Astrocyte (in vitro differentiated cells and primary cell): ENCODE data around the gene KLHL30. TPM values are rescaled to one million over a fixed set of nuclear protein-coding genes. Genes with fewer than 3 reads are reported as not detected.

Source experiments
- DNase-seq: peaks from one replicate; pipeline ENCODE4 v3.0.0-alpha.2; 2010; ENCODE audit warnings: low read depth
- FAIRE-seq: peaks from 2 replicates; lab custom pipeline; 2011; peaks lifted over from hg19 to GRCh38; lab: Jason Lieb, UNC
- H2AFZ ChIP-seq: 2 replicates; pipeline ENCODE4 v1.6.0; 2012; ENCODE audit warnings: low read depth, low read length, inconsistent platforms
- H3K27ac ChIP-seq: 2 replicates; pipeline ENCODE4 v1.5.1; 2011; ENCODE audit warnings: low read depth, low read length, inconsistent platforms
- H3K27me3 ChIP-seq: 2 replicates; pipeline ENCODE4 v1.6.0; 2011; ENCODE audit warnings: low read length, inconsistent platforms; ENCODE audit not compliant: insufficient read depth
- H3K36me3 ChIP-seq: 2 replicates; pipeline ENCODE4 v1.5.1; 2011; ENCODE audit warnings: low read length, inconsistent platforms; ENCODE audit not compliant: insufficient read depth
- H3K4me1 ChIP-seq: 2 replicates; pipeline ENCODE4 v1.5.1; 2011; ENCODE audit warnings: low read length, inconsistent platforms; ENCODE audit not compliant: insufficient read depth
- H3K4me2 ChIP-seq: 2 replicates; pipeline ENCODE4 v1.6.0; 2012; ENCODE audit warnings: low read length, inconsistent platforms
- H3K4me3 ChIP-seq: 2 replicates; pipeline ENCODE4 v1.5.1; 2011; ENCODE audit warnings: low read depth, mild to moderate bottlenecking, low read length, inconsistent platforms; ENCODE audit not compliant: insufficient read depth
- H3K79me2 ChIP-seq: 2 replicates; pipeline ENCODE4 v1.6.0; 2012; ENCODE audit warnings: mild to moderate bottlenecking, low read length, inconsistent platforms; ENCODE audit not compliant: insufficient read depth
- H3K9ac ChIP-seq: 2 replicates; pipeline ENCODE4 v1.6.0; 2012; ENCODE audit warnings: mild to moderate bottlenecking, low read length, inconsistent platforms
- H3K9me3 ChIP-seq: 2 replicates; pipeline ENCODE4 v1.5.1; 2012; ENCODE audit warnings: low read depth, mild to moderate bottlenecking, low read length, inconsistent platforms; ENCODE audit not compliant: insufficient read depth
- H4K20me1 ChIP-seq: 2 replicates; pipeline ENCODE4 v1.6.0; 2012; ENCODE audit warnings: low read length, inconsistent platforms; ENCODE audit not compliant: insufficient read depth
- H3K27ac Mint-ChIP-seq: one replicate; pipeline ENCODE4 v1.8.0; 2021; ENCODE audit warnings: mild to moderate bottlenecking, mixed read lengths; ENCODE audit not compliant: unreplicated experiment
- H3K27me3 Mint-ChIP-seq: one replicate; pipeline ENCODE4 v1.8.0; 2021; ENCODE audit warnings: low read depth, mixed read lengths; ENCODE audit not compliant: unreplicated experiment
- H3K36me3 Mint-ChIP-seq: one replicate; pipeline ENCODE4 v1.8.0; 2021; ENCODE audit warnings: low read depth, mixed read lengths; ENCODE audit not compliant: unreplicated experiment
- H3K4me1 Mint-ChIP-seq: one replicate; pipeline ENCODE4 v1.8.0; 2021; ENCODE audit warnings: low read depth, mixed read lengths; ENCODE audit not compliant: unreplicated experiment
- H3K4me3 Mint-ChIP-seq: one replicate; pipeline ENCODE4 v1.8.0; 2021; ENCODE audit warnings: mild to moderate bottlenecking, moderate library complexity, mixed read lengths; ENCODE audit not compliant: unreplicated experiment
- H3K9me3 Mint-ChIP-seq: one replicate; pipeline ENCODE4 v1.8.0; 2021; ENCODE audit warnings: mild to moderate bottlenecking, mixed read lengths; ENCODE audit not compliant: unreplicated experiment
- CTCF ChIP-seq: IDR thresholded peaks from 2 replicates; pipeline ENCODE4 v1.5.1; 2011; ENCODE audit warnings: low read depth, mild to moderate bottlenecking, inconsistent platforms, low read length, moderate library complexity; ENCODE audit not compliant: insufficient read depth
- EZH2 ChIP-seq: IDR thresholded peaks from 2 replicates; pipeline ENCODE4 v1.6.1; 2012; ENCODE audit warnings: mild to moderate bottlenecking, low read length, inconsistent platforms; ENCODE audit not compliant: insufficient read depth
- total RNA-seq: library from RNA; stranded (reverse); gene quantifications from 2 replicates; pipeline ENCODE4 v1.2.1, GENCODE V29; 2021

KLHL30 gene
- total RNA-seq, 1 donor from 2014 or later: 0.59 TPM

- H3K36me3 ChIP-seq: no peaks in the 10 kb centered on the region
- no peak overlapping the region for H3K4me3 ChIP-seq
- Mint-ChIP-seq H3K27ac (no peak overlapping the region), H3K4me3 (no peak overlapping the region), H3K27me3 (peaks cover 5% of the 10 kb centered on the region), H3K9me3 (peaks cover 2% of the 10 kb centered on the region), H3K36me3 (peaks cover 7% of the 10 kb centered on the region), H3K4me1 (no peaks in the 10 kb centered on the region)
- no peak for DNase-seq
- H3K9me3 ChIP-seq: no peaks in the 10 kb centered on the region
- FAIRE-seq: no peak
- no peak overlapping the region for H2AFZ ChIP-seq
- H4K20me1 ChIP-seq: no peaks in the 10 kb centered on the region
- no peak for TF ChIP-seq CTCF
- TF ChIP-seq EZH2: no peak
- H3K4me1 ChIP-seq: no peaks in the 10 kb centered on the region
- H3K9ac ChIP-seq: no peak overlapping the region
- H3K27ac ChIP-seq: no peak overlapping the region
- H3K27me3 ChIP-seq: no peaks in the 10 kb centered on the region
- no peak overlapping the region for H3K4me2 ChIP-seq
- H3K79me2 ChIP-seq: no peaks in the 10 kb centered on the region
Observed at GRCh38 chr2:238094438-238095022, 43.9 kb upstream of the KLHL30 start.

- TF ChIP-seq EZH2: no peak
- no peak overlapping the region for H3K27ac Mint-ChIP-seq
- no peaks in the 10 kb centered on the region for H3K36me3 ChIP-seq
- no peaks in the 10 kb centered on the region for H3K79me2 ChIP-seq
- H3K36me3 Mint-ChIP-seq: peaks cover 7% of the 10 kb centered on the region
- DNase-seq (no peak), FAIRE-seq (no peak)
- H2AFZ ChIP-seq: no peak overlapping the region
- peaks cover 5% of the 10 kb centered on the region for H3K27me3 Mint-ChIP-seq
- no peak overlapping the region for H3K4me2 ChIP-seq
- no peaks in the 10 kb centered on the region for H3K9me3 ChIP-seq
- no peak overlapping the region for H3K4me3 Mint-ChIP-seq
- no peak overlapping the region for H3K9ac ChIP-seq
- H3K4me3 ChIP-seq: no peak overlapping the region
- H4K20me1 ChIP-seq: no peaks in the 10 kb centered on the region
- peaks cover 2% of the 10 kb centered on the region for H3K9me3 Mint-ChIP-seq
- no peaks in the 10 kb centered on the region for H3K4me1 Mint-ChIP-seq
- H3K4me1 ChIP-seq: no peaks in the 10 kb centered on the region
- no peaks in the 10 kb centered on the region for H3K27me3 ChIP-seq
- no peak overlapping the region for H3K27ac ChIP-seq
Observed at GRCh38 chr2:238095143-238095542, 43.3 kb upstream of the KLHL30 start.

- DNase-seq (no peak), FAIRE-seq (no peak)
- H3K36me3 Mint-ChIP-seq: peaks cover 7% of the 10 kb centered on the region
- Histone ChIP-seq H2AFZ (no peak overlapping the region), H3K4me3 (no peak overlapping the region), H3K27ac (no peak overlapping the region), H3K36me3 (no peaks in the 10 kb centered on the region), H3K9me3 (no peaks in the 10 kb centered on the region), H3K4me1 (no peaks in the 10 kb centered on the region), H3K79me2 (no peaks in the 10 kb centered on the region), H3K4me2 (no peak overlapping the region), H4K20me1 (no peaks in the 10 kb centered on the region), H3K9ac (no peak overlapping the region), H3K27me3 (no peaks in the 10 kb centered on the region)
- H3K27me3 Mint-ChIP-seq: peaks cover 5% of the 10 kb centered on the region
- no peaks in the 10 kb centered on the region for H3K4me1 Mint-ChIP-seq
- H3K27ac Mint-ChIP-seq: no peak overlapping the region
- H3K4me3 Mint-ChIP-seq: no peak overlapping the region
- TF ChIP-seq EZH2 (no peak), CTCF (no peak)
- peaks cover 2% of the 10 kb centered on the region for H3K9me3 Mint-ChIP-seq
Observed at GRCh38 chr2:238096311-238097011, 42.0 kb upstream of the KLHL30 start.
